Activated CD4-positive, alpha-beta memory T cell treated with anti-CD3 and anti-CD28 coated beads, Interleukin-2, amount 10 ng/mL, durations not matched to agents 7 days and 5 days (primary cell): ENCODE data around the gene THEM4. TPM values are rescaled to one million over a fixed set of nuclear protein-coding genes. Genes with fewer than 3 reads are reported as not detected.

Experiments
- CTCF ChIA-PET: fragments of 350-600 bp; sonication (Branson Sonifier 250); formaldehyde crosslinking; loops from one replicate; lab custom pipeline; 2021; ENCODE audit warnings: antibody characterized with exemption, inconsistent platforms; lab: Charles Lee
- POLR2A ChIA-PET: fragments of 350-600 bp; sonication (Branson Sonifier 250); formaldehyde crosslinking; loops from one replicate; lab custom pipeline; 2021; ENCODE audit warnings: antibody characterized with exemption; lab: Charles Lee
- DNase-seq: peaks from one replicate; pipeline ENCODE4 v3.0.0-alpha.2; 2020
- H3K27ac Mint-ChIP-seq: one replicate; pipeline ENCODE4 v1.8.0; 2021; ENCODE audit warnings: mild to moderate bottlenecking, mixed read lengths
- H3K27me3 Mint-ChIP-seq: one replicate; pipeline ENCODE4 v1.8.0; 2021; ENCODE audit warnings: mixed read lengths
- H3K36me3 Mint-ChIP-seq: one replicate; pipeline ENCODE4 v1.8.0; 2021; ENCODE audit warnings: low read depth, mixed read lengths
- H3K4me1 Mint-ChIP-seq: one replicate; pipeline ENCODE4 v1.8.0; 2021; ENCODE audit warnings: mixed read lengths
- H3K4me3 Mint-ChIP-seq: one replicate; pipeline ENCODE4 v1.8.0; 2021; ENCODE audit warnings: mild to moderate bottlenecking, mixed read lengths
- H3K9me3 Mint-ChIP-seq: one replicate; pipeline ENCODE4 v1.8.0; 2021; ENCODE audit warnings: mixed read lengths
- total RNA-seq, 2 experiments: library from RNA; stranded (reverse); gene quantifications; one replicate each; pipeline ENCODE4 v1.2.3, GENCODE V29; 2021

Gene THEM4
- total RNA-seq, 2 experiments from 2014 or later = 26.3 to 28.6 TPM

GRCh38 chr1:151944126-151944856 lies 35.0 kb upstream of the THEM4 start:
- no peak overlapping the region for H3K4me3 Mint-ChIP-seq
- no peaks in the 10 kb centered on the region for H3K9me3 Mint-ChIP-seq
- ChIA-PET POLR2A (interaction anchor here (1.1 to 3.4 kb wide), 6 partner anchors 31 to 106 kb away, joined by 3 to 18 read pairs (median 4); partner anchors contain the start of gene S100A11), CTCF (interaction anchor here (1.1 to 3.2 kb wide), 6 partner anchors 8 to 56 kb away, joined by 4 to 15 read pairs (median 10); partner anchors contain the start of gene THEM4)
- no peaks in the 10 kb centered on the region for H3K27me3 Mint-ChIP-seq
- H3K4me1 Mint-ChIP-seq = peaks cover 43% of the 10 kb centered on the region
- no peak for DNase-seq
- H3K27ac Mint-ChIP-seq = peak overlapping the region; percentile 88
- no peaks in the 10 kb centered on the region for H3K36me3 Mint-ChIP-seq

DNA sequence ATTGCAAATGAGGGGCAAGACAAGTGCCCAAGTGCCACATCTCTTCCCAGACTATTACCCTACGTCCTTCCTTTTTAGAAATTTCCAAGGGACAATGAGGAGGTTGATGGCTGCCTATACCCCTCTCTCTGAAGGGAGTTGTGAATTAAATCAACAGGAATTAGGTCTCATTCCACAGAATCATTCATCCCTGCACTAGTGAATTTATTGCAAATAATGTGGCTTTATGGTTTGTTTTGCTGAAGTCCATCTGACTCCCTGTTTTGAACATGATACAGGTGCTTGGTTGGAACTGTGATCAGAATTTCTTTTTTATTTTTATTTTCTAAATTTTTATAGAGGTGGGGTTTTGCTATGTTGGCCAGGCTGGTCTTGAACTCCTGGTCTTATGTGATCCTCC lies 34.3 kb upstream of the THEM4 start:
- no peak overlapping the region for H3K4me3 Mint-ChIP-seq
- no peaks in the 10 kb centered on the region for H3K9me3 Mint-ChIP-seq
- no peak for DNase-seq
- ChIA-PET CTCF (no interaction called here), POLR2A (interaction anchor here (3.4 kb wide), 1 partner anchor 92 kb away, joined by 18 read pairs; the partner anchor contains the start of gene S100A11)
- no peaks in the 10 kb centered on the region for H3K36me3 Mint-ChIP-seq
- peaks cover 43% of the 10 kb centered on the region for H3K4me1 Mint-ChIP-seq
- no peaks in the 10 kb centered on the region for H3K27me3 Mint-ChIP-seq
- no peak overlapping the region for H3K27ac Mint-ChIP-seq

DNA sequence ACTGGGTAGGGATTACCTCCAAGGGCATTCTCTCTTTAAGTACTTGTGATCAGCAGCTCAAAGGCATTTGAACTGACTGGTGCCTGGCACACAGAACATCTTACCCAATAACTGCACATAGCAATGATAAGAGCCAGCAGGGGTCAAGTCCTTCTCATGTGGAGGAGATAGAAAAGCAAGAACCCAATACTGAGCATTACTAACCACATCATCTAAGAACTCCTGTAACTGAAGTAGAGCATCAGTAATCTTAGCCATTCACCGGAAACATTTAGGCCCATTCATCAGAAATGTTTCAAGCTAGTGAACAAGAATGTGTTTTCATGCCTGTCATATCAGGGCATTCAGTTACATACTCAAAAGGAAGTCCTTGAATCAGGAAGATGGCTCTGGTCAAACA lies 33.6 kb upstream of the THEM4 start:
- Mint-ChIP-seq H3K36me3 (no peaks in the 10 kb centered on the region), H3K27me3 (no peaks in the 10 kb centered on the region), H3K4me1 (peaks cover 43% of the 10 kb centered on the region), H3K9me3 (no peaks in the 10 kb centered on the region), H3K27ac (no peak overlapping the region), H3K4me3 (no peak overlapping the region)
- DNase-seq = no peak
- CTCF ChIA-PET = no interaction called here
- POLR2A ChIA-PET = no interaction called here

- H3K36me3 Mint-ChIP-seq = no peaks in the 10 kb centered on the region
- DNase-seq = no peak
- ChIA-PET POLR2A (interaction anchor here (1.8 kb wide), 1 partner anchor 28 kb away, joined by 7 read pairs; no protein-coding TSS in a partner anchor), CTCF (interaction anchor here (0.8 to 13.1 kb wide), 3 partner anchors 14 to 60 kb away, joined by 3 to 181 read pairs (median 3); no protein-coding TSS in a partner anchor)
- no peak overlapping the region for H3K4me3 Mint-ChIP-seq
- no peaks in the 10 kb centered on the region for H3K9me3 Mint-ChIP-seq
- peaks cover 27% of the 10 kb centered on the region for H3K4me1 Mint-ChIP-seq
- H3K27ac Mint-ChIP-seq = no peak overlapping the region
- no peaks in the 10 kb centered on the region for H3K27me3 Mint-ChIP-seq
Measured at GRCh38 chr1:151940541-151940940, 31.2 kb upstream of the THEM4 start.

GRCh38 chr1:151939779-151940178 lies 30.5 kb upstream of the THEM4 start:
- Mint-ChIP-seq H3K9me3 (no peaks in the 10 kb centered on the region), H3K36me3 (no peaks in the 10 kb centered on the region), H3K27ac (no peak overlapping the region), H3K27me3 (peaks cover 5% of the 10 kb centered on the region), H3K4me3 (no peak overlapping the region), H3K4me1 (peaks cover 20% of the 10 kb centered on the region)
- no peak for DNase-seq
- POLR2A ChIA-PET = interaction anchor here (1.0 kb wide), 1 partner anchor 60 kb away, joined by 3 read pairs; no protein-coding TSS in a partner anchor
- CTCF ChIA-PET = interaction anchor here (0.8 to 13.1 kb wide), 4 partner anchors 15 to 61 kb away, joined by 3 to 181 read pairs (median 6); no protein-coding TSS in a partner anchor

DNA sequence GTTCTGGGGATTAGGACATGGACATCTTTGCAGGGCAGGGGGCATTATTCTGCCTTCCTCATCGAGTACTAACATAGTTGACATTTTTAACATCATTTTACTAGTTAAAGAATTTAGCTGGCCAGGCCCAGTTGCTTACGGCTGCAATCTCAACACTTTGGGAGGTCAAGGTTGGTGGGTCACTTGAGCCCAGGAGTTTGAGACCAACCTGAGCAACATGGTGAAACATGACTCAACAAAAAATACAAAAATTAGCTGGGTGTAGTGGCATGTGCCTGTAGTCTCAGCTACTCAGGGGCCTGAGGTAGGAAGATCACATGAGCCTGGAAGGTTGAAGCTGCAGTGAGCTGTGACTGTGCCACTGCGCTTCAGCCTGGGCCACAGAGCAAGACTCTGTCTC lies 29.8 kb upstream of the THEM4 start:
- Mint-ChIP-seq H3K27ac (no peak overlapping the region), H3K4me1 (peaks cover 14% of the 10 kb centered on the region), H3K4me3 (no peak overlapping the region), H3K27me3 (peaks cover 6% of the 10 kb centered on the region), H3K9me3 (no peaks in the 10 kb centered on the region), H3K36me3 (no peaks in the 10 kb centered on the region)
- no peak for DNase-seq
- POLR2A ChIA-PET = interaction anchor here (1.0 to 1.7 kb wide), 2 partner anchors 54 to 61 kb away, joined by 3 to 8 read pairs; partner anchors contain the start of gene S100A10
- CTCF ChIA-PET = interaction anchor here (0.9 to 13.1 kb wide), 5 partner anchors 16 to 95 kb away, joined by 3 to 181 read pairs (median 4); no protein-coding TSS in a partner anchor

GRCh38 chr1:151936653-151937052 lies 27.3 kb upstream of the THEM4 start:
- ChIA-PET CTCF (interaction anchor here (0.9 to 13.1 kb wide), 6 partner anchors 9 to 64 kb away, joined by 3 to 181 read pairs (median 10); no protein-coding TSS in a partner anchor), POLR2A (interaction anchor here (0.7 to 1.0 kb wide), 2 partner anchors 31 to 43 kb away, joined by 3 read pairs; no protein-coding TSS in a partner anchor)
- H3K27me3 Mint-ChIP-seq = peaks cover 8% of the 10 kb centered on the region
- H3K36me3 Mint-ChIP-seq = no peaks in the 10 kb centered on the region
- H3K4me1 Mint-ChIP-seq = peaks cover 10% of the 10 kb centered on the region
- H3K4me3 Mint-ChIP-seq = no peak overlapping the region
- DNase-seq = no peak
- no peak overlapping the region for H3K27ac Mint-ChIP-seq
- H3K9me3 Mint-ChIP-seq = no peaks in the 10 kb centered on the region

DNA sequence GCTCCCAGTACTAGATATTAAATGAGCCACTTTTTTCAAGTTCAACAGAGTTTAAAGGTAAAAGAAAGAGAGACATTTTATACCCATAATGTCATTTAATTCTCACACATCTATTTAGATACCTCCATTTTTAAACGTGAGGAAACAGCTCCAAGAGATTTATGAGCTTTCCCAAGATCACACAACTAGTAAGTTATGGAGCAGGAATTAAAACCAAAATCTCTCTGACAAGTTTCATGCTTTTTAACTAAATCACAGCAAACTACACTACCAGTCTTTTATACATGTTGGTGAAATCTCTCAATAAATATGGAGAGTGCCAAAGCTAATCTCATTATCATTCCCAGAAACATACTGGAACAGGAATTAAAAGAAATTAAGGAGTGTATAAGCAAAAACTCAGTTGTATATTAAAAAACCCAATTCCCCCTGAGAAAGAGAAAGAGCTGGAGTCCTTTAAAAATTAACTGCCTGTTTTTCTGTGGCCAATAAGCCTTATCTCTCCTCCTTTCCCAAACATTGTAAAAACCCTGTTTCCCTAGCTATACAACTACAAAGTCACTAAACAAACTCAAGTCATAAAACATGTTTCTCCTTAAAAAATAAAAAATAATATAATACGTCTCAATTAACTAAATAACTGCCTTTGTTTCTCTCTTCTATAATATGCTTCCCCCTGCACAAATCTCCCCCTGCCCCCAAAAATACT lies 26.7 kb upstream of the THEM4 start:
- H3K4me3 Mint-ChIP-seq = no peak overlapping the region
- POLR2A ChIA-PET = interaction anchor here (0.7 to 1.5 kb wide), 6 partner anchors 10 to 65 kb away, joined by 3 to 4 read pairs (median 4); partner anchors contain the start of gene S100A10
- H3K27me3 Mint-ChIP-seq = peaks cover 8% of the 10 kb centered on the region
- H3K4me1 Mint-ChIP-seq = peaks cover 4% of the 10 kb centered on the region
- CTCF ChIA-PET = interaction anchor here (0.7 to 13.1 kb wide), 12 partner anchors 10 to 80 kb away, joined by 3 to 181 read pairs (median 4); no protein-coding TSS in a partner anchor
- H3K27ac Mint-ChIP-seq = no peak overlapping the region
- no peak for DNase-seq
- H3K36me3 Mint-ChIP-seq = no peaks in the 10 kb centered on the region
- H3K9me3 Mint-ChIP-seq = no peaks in the 10 kb centered on the region

- no peak for DNase-seq
- ChIA-PET POLR2A (interaction anchor here (0.9 to 1.6 kb wide), 4 partner anchors 10 to 66 kb away, joined by 4 read pairs; partner anchors contain the start of gene S100A10), CTCF (interaction anchor here (1.2 to 13.1 kb wide), 10 partner anchors 11 to 78 kb away, joined by 3 to 181 read pairs (median 6); no protein-coding TSS in a partner anchor)
- Mint-ChIP-seq H3K4me3 (no peak overlapping the region), H3K4me1 (peaks cover 2% of the 10 kb centered on the region), H3K36me3 (no peaks in the 10 kb centered on the region), H3K27me3 (peaks cover 8% of the 10 kb centered on the region), H3K9me3 (no peaks in the 10 kb centered on the region), H3K27ac (no peak overlapping the region)
Measured at GRCh38 chr1:151935154-151935553, 25.8 kb upstream of the THEM4 start.

DNA sequence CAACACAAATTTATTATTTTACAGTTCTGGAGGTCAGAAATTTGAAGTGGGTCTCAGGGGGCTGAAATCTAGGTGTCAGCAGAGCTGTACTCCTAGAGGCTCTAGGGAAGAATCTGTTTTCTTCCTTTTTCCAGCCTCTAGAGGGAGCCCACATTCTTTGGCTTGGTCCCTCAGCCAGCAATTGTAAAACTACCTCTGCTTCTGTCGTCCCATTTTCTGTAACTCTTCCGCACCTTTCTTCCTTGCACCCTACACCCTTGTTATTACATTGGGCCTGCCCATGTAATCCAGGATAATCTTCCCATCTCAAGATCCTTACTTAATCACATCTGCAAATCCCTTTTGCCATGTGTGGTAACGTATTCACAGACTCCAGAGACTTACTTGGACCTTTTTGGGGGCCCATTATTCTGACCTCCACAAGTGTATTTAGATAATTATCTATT lies 24.8 kb upstream of the THEM4 start:
- ChIA-PET POLR2A (interaction anchor here (1.3 to 1.6 kb wide), 2 partner anchors 34 to 56 kb away, joined by 3 to 4 read pairs; no protein-coding TSS in a partner anchor), CTCF (interaction anchor here (0.7 to 13.1 kb wide), 23 partner anchors 9 to 115 kb away, joined by 3 to 181 read pairs (median 6); no protein-coding TSS in a partner anchor)
- Mint-ChIP-seq H3K4me1 (peaks cover 2% of the 10 kb centered on the region), H3K4me3 (no peak overlapping the region), H3K9me3 (no peaks in the 10 kb centered on the region), H3K36me3 (no peaks in the 10 kb centered on the region), H3K27me3 (peaks cover 8% of the 10 kb centered on the region), H3K27ac (no peak overlapping the region)
- DNase-seq = peak; percentile 48

- Mint-ChIP-seq H3K9me3 (no peaks in the 10 kb centered on the region), H3K4me1 (peaks cover 19% of the 10 kb centered on the region), H3K36me3 (no peaks in the 10 kb centered on the region), H3K27ac (peak overlapping the region; percentile 34), H3K27me3 (no peaks in the 10 kb centered on the region), H3K4me3 (no peak overlapping the region)
- ChIA-PET CTCF (interaction anchor here (0.7 to 2.9 kb wide), 4 partner anchors 8 to 78 kb away, joined by 3 to 14 read pairs (median 6); no protein-coding TSS in a partner anchor), POLR2A (interaction anchor here (0.8 to 1.2 kb wide), 3 partner anchors 11 to 75 kb away, joined by 3 to 6 read pairs (median 4); no protein-coding TSS in a partner anchor)
- DNase-seq = no peak
Measured at GRCh38 chr1:151924691-151925587, 15.6 kb upstream of the THEM4 start.
